Keratinocyte (primary cell): ENCODE results near the gene LRRC15. TPM values are rescaled to one million over a fixed set of nuclear protein-coding genes. Genes with fewer than 3 reads are reported as not detected.

Source experiments
- DNase-seq: peaks from one replicate; pipeline ENCODE4 v3.0.0-alpha.2; 2011; ENCODE audit warnings: low read depth, missing footprints, low spot score
- FAIRE-seq: peaks from 2 replicates; lab custom pipeline; 2011; peaks lifted over from hg19 to GRCh38; lab: Jason Lieb, UNC
- H2AFZ ChIP-seq: 2 replicates; pipeline ENCODE4 v1.6.0; 2012; ENCODE audit warnings: low read length, control low read depth, inconsistent platforms; ENCODE audit not compliant: control insufficient read depth
- H3K27ac ChIP-seq: 2 replicates; pipeline ENCODE4 v1.5.1; 2011; ENCODE audit warnings: low read length; ENCODE audit not compliant: control insufficient read depth, insufficient read depth
- H3K27me3 ChIP-seq: 3 replicates; pipeline ENCODE4 v1.6.0; 2011; ENCODE audit warnings: low read length; ENCODE audit not compliant: control insufficient read depth, insufficient read depth; ENCODE audit errors: extremely low read depth
- H3K36me3 ChIP-seq, 2 experiments: 2 replicates in 1 of 2; 3 replicates in 1 of 2; pipeline ENCODE4 v1.5.1; 2011; ENCODE audit warnings: low read length in 2 of 2, mild to moderate bottlenecking in 1 of 2; ENCODE audit not compliant: control insufficient read depth in 2 of 2, insufficient read depth in 2 of 2; ENCODE audit errors: extremely low read depth in 1 of 2
- H3K4me1 ChIP-seq: 3 replicates; pipeline ENCODE4 v1.5.1; 2011; ENCODE audit warnings: low read length; ENCODE audit not compliant: control insufficient read depth, insufficient read depth; ENCODE audit errors: extremely low read depth
- H3K4me2 ChIP-seq: 3 replicates; pipeline ENCODE4 v1.6.0; 2011; ENCODE audit warnings: low read depth, low read length; ENCODE audit not compliant: control insufficient read depth, insufficient read depth; ENCODE audit errors: extremely low read depth
- H3K4me3 ChIP-seq, 3 experiments: fragments of 200-600 bp in 1 of 3; sonication (generic) in 1 of 3; 2 replicates in 2 of 3; 3 replicates in 1 of 3; pipeline ENCODE4 v1.5.1; 2011 to 2016; ENCODE audit warnings: low read length in 3 of 3, mild to moderate bottlenecking in 3 of 3, control low read depth in 2 of 3, inconsistent platforms in 1 of 3, low read depth in 1 of 3, mixed read lengths in 1 of 3, mixed run types in 1 of 3, moderate library complexity in 1 of 3; ENCODE audit not compliant: control insufficient read depth in 2 of 3, insufficient read depth in 2 of 3; ENCODE audit errors: extremely low read depth in 1 of 3
- H3K79me2 ChIP-seq: 2 replicates; pipeline ENCODE4 v1.6.0; 2012; ENCODE audit warnings: low read length; ENCODE audit not compliant: control insufficient read depth, insufficient read depth
- H3K9ac ChIP-seq: 3 replicates; pipeline ENCODE4 v1.6.0; 2011; ENCODE audit warnings: low read length; ENCODE audit not compliant: control insufficient read depth, insufficient read depth; ENCODE audit errors: extremely low read depth
- H3K9me1 ChIP-seq: 3 replicates; pipeline ENCODE4 v1.6.0; 2011; ENCODE audit warnings: low read length; ENCODE audit not compliant: control insufficient read depth, insufficient read depth; ENCODE audit errors: extremely low read depth
- H3K9me3 ChIP-seq: 2 replicates; pipeline ENCODE4 v1.5.1; 2012; ENCODE audit warnings: low read depth, low read length; ENCODE audit not compliant: control insufficient read depth
- H4K20me1 ChIP-seq: 3 replicates; pipeline ENCODE4 v1.6.0; 2011; ENCODE audit warnings: low read length; ENCODE audit not compliant: control insufficient read depth, insufficient read depth; ENCODE audit errors: extremely low read depth
- EZH2 ChIP-seq: IDR thresholded peaks from one replicate; pipeline ENCODE4 v1.6.1; 2012; ENCODE audit warnings: inconsistent platforms, mild to moderate bottlenecking, low read length, moderate library complexity
- dilution Hi-C: fragments of 300-500 bp; cut with MboI; formaldehyde crosslinking; loops from one replicate; pipeline ENCODE4 v1.7.0; 2020; ENCODE audit warnings: low sequenced_read_pairs; ENCODE audit not compliant: extremely low pct_ligation_motif_present
- polyA plus RNA-seq, 5 experiments: library from polyadenylated mRNA; depleted of rRNA in 3 of 5; stranded (reverse) in 3 of 5; stranded (forward) in 1 of 5; unstranded in 1 of 5; fragments of >200 nt; gene quantifications; 1 replicate in 1 of 5; 2 replicates in 3 of 5; 3 replicates in 1 of 5; pipeline versions ENCODE4 v1.2.1 to v1.2.3, GENCODE V29; 2011 to 2012; ENCODE audit warnings: missing spikeins in 2 of 5, low read depth in 1 of 5, low replicate concordance in 1 of 5
- TF ChIP-seq, protein P1 (sequence below), 3 experiments: IDR thresholded peaks in 1 of 3; conservative IDR thresholded peaks in 1 of 3; optimal IDR thresholded peaks in 1 of 3; 2 replicates in 2 of 3; 3 replicates in 1 of 3; pipeline versions ENCODE3 to v1.5.1; 2011; ENCODE audit warnings: low read length in 3 of 3, mild to moderate bottlenecking in 3 of 3, moderate library complexity in 2 of 3, control low read depth in 1 of 3, inconsistent platforms in 1 of 3; ENCODE audit not compliant: insufficient read depth in 2 of 3; ENCODE audit errors: extremely low read depth in 1 of 3

The LRRC15 gene
- polyA plus RNA-seq, 1 donor (not counting 4 experiments of a cell fraction or from before 2014, with no cell fraction given), result not detected

DNA sequence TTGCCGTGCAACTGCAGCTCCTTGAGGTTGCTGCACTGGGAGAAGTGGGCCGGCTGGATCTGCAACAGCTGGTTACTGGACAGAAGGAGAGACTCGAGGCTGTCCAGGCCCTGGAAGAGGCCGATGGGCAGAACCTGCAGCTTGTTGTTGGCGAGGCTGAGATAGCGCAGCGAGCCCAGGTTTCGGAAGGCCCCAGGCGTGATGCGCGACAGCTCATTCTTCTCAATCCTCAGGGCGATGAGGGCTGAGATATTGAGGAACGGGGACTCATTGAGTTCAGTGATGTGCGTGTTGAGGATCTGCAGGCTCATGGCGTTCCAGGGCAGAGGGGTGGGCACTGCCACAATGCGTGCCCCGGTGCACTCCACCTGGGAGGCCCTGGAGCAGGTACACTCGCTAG is 9.0 kb downstream of the LRRC15 start:
- dilution Hi-C loops, result no loop called here
- DNase-seq, result no peak
- H3K27me3 ChIP-seq, result peaks cover 29% of the 10 kb centered on the region

DNA sequence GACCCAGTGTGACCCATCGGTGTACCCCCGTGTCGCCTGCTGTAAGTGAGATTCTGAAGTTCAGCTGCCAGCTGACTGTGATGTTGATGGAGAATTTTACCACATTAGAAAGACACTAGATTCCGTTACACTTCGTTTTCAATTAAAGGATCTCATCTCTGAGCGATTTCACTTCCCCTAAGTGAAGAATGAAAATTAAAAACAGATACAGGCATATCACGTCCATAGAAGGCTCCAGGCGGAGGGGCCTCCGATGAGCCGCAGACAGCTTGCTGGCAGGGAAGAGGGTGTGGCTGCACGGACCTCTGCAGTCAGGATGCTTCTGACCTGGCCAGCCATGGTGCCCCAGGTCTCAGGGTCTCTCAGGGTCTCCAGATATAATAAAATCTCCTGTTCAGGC is 11.9 kb downstream of the LRRC15 start:
- no peaks in the 10 kb centered on the region for H3K4me1 ChIP-seq
- H2AFZ ChIP-seq, result no peak overlapping the region
- no peak overlapping the region for H3K4me3 ChIP-seq
- H3K9me1 ChIP-seq, result no peaks in the 10 kb centered on the region
- FAIRE-seq (no peak), DNase-seq (no peak)
- dilution Hi-C loops, result no loop called here
- H3K36me3 ChIP-seq, result no peaks in the 10 kb centered on the region
- no peaks in the 10 kb centered on the region for H3K79me2 ChIP-seq
- H3K27me3 ChIP-seq, result peaks cover 19% of the 10 kb centered on the region
- no peaks in the 10 kb centered on the region for H4K20me1 ChIP-seq
- TF ChIP-seq, protein P1, sequence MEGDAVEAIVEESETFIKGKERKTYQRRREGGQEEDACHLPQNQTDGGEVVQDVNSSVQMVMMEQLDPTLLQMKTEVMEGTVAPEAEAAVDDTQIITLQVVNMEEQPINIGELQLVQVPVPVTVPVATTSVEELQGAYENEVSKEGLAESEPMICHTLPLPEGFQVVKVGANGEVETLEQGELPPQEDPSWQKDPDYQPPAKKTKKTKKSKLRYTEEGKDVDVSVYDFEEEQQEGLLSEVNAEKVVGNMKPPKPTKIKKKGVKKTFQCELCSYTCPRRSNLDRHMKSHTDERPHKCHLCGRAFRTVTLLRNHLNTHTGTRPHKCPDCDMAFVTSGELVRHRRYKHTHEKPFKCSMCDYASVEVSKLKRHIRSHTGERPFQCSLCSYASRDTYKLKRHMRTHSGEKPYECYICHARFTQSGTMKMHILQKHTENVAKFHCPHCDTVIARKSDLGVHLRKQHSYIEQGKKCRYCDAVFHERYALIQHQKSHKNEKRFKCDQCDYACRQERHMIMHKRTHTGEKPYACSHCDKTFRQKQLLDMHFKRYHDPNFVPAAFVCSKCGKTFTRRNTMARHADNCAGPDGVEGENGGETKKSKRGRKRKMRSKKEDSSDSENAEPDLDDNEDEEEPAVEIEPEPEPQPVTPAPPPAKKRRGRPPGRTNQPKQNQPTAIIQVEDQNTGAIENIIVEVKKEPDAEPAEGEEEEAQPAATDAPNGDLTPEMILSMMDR (optimal IDR thresholded peaks at IDR 0.05 in 1 of 3, IDR thresholded peaks at IDR 0.05 in 1 of 3, conservative IDR thresholded peaks at IDR 0.05 in 1 of 3; ENCODE audit: extremely low read depth in 1 of 3, insufficient read depth in 2 of 3, low read length in 3 of 3), result no peak
- no peak for TF ChIP-seq EZH2
- H3K4me2 ChIP-seq, result no peak overlapping the region
- H3K27ac ChIP-seq, result no peak overlapping the region
- no peaks in the 10 kb centered on the region for H3K9me3 ChIP-seq
- no peak overlapping the region for H3K9ac ChIP-seq

More for the DNA sequence above, 9.0 kb downstream of the LRRC15 start:
- Histone ChIP-seq H3K9me3 (no peaks in the 10 kb centered on the region), H3K4me1 (no peaks in the 10 kb centered on the region), H3K36me3 (no peaks in the 10 kb centered on the region), H3K79me2 (no peaks in the 10 kb centered on the region), H4K20me1 (no peaks in the 10 kb centered on the region), H3K9ac (no peak overlapping the region), H3K4me3 (no peak overlapping the region), H3K9me1 (no peaks in the 10 kb centered on the region), H3K4me2 (no peak overlapping the region), H2AFZ (no peak overlapping the region), H3K27ac (no peak overlapping the region)
- FAIRE-seq, result no peak
- TF ChIP-seq EZH2, result no peak
- TF ChIP-seq, protein P1 (optimal IDR thresholded peaks at IDR 0.05 in 1 of 3, IDR thresholded peaks at IDR 0.05 in 1 of 3, conservative IDR thresholded peaks at IDR 0.05 in 1 of 3; ENCODE audit: extremely low read depth in 1 of 3, insufficient read depth in 2 of 3, low read length in 3 of 3), result no peak
